GM12892 (cell line): ENCODE measurements around the gene CD3E.

Experiments used
- DNase-seq: peaks from one replicate; pipeline ENCODE4 v3.0.0; 2011; ENCODE audit not compliant: insufficient read length
- FAIRE-seq: peaks from 2 replicates; lab custom pipeline; 2011; peaks lifted over from hg19 to GRCh38; lab: Jason Lieb, UNC
- POLR2A ChIP-seq: IDR thresholded peaks from 2 replicates; pipeline ENCODE4 v1.6.1; 2011; ENCODE audit warnings: low read depth, low read length, control low read depth
- POLR2AphosphoS5 ChIP-seq: IDR thresholded peaks from 2 replicates; pipeline ENCODE4 v1.6.1; 2011; ENCODE audit warnings: low read depth, low read length, control low read depth
- TAF1 ChIP-seq: IDR thresholded peaks from 2 replicates; pipeline ENCODE4 v1.6.1; 2011; ENCODE audit warnings: low read depth, mild to moderate bottlenecking, control low read depth, low read length, borderline replicate concordance

Gene CD3E

DNA sequence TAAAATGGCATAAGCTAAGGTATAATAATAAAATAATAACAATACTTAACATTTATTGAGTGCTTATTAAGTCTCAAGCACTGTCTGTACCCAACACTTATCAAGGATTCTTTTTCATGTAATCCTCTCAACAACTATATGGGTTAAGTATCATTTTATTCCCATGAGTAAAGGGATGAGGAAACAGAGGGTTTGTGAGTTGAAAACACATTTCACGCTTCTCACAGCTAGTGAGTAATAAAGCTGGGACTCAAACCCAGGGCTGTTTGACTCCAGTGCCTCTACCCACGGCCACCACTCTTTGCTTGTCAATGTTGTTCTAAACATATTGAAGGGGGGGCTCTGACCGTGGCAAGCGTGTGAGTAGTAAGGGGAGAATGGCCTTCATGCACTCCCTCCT is 8.7 kb downstream of the CD3E start:
- TF ChIP-seq TAF1, result no peak
- no peak for TF ChIP-seq POLR2A
- no peak for TF ChIP-seq POLR2AphosphoS5
- FAIRE-seq (no peak), DNase-seq (no peak)

DNA sequence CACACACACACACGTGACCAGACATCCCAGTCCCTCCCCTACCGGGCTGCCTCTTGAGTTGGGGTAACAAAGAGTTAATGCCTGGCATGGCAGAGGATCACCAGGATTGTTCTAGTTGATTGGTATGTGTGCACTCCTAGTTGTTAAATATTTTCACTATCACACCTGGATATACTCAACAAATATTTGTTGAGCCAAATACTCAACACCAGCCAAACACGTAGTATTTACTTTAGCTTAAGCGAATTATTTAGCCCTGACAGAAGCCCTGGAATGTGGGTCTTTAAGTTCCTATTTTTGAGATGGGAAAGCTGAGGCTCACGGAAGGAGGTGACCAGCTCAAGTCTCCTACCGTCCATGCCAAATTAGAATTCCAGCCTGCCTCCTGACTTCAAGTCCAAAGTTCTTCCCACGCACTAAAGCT is 10.5 kb downstream of the CD3E start:
- no peak for TF ChIP-seq POLR2AphosphoS5
- TF ChIP-seq TAF1, result no peak
- no peak for TF ChIP-seq POLR2A
- FAIRE-seq (no peak), DNase-seq (no peak)

- FAIRE-seq (no peak), DNase-seq (no peak)
- TF ChIP-seq TAF1 (no peak), POLR2A (no peak), POLR2AphosphoS5 (no peak)
Measured at GRCh38 chr11:118318124-118318523, 13.6 kb downstream of the CD3E start.

- FAIRE-seq (no peak), DNase-seq (no peak)
- no peak for TF ChIP-seq POLR2AphosphoS5
- TF ChIP-seq TAF1, result no peak
- TF ChIP-seq POLR2A, result no peak
Measured at GRCh38 chr11:118318581-118319336, 14.2 kb downstream of the CD3E start.

DNA sequence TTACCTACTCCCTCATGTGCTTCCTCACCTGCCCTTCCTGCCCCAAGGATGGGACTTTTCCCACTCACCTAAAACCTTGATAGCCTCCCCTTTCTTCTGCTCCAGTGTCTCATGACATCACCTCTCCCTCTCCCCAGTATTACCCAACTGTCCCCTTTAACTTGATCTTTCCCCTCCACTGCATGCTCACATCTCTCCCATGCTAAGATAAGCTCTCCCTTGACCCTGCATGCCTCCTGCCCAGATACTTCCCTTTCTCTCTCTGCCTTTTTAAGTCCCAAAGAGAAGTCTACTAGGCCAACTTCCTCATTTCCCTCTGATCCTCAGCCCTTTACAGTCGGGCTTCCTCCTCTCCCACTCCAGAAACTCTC is 14.8 kb downstream of the CD3E start:
- DNase-seq, result no peak
- TF ChIP-seq POLR2AphosphoS5, result no peak
- no peak for TF ChIP-seq POLR2A
- no peak for TF ChIP-seq TAF1
- no peak for FAIRE-seq

DNA sequence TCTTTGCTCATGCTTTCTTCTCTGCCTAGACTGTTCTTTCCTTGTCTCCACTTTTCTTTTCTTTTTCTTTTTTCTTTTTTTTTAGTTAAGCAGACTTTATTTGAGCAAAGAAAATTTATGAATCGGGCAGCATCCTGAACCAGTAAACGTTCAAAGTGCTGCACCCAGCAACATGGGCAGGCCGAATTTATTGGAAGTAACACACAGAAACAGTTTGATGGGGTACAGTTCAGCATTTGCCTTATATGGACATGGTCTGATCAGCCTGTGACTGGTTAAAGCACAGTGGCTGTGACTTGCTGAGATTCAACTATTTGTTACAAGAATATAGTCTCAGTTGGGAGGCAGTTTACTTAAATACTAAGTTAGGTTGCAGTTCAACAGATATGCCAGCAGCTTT is 16.0 kb downstream of the CD3E start:
- no peak for TF ChIP-seq POLR2AphosphoS5
- no peak for TF ChIP-seq POLR2A
- no peak for TF ChIP-seq TAF1
- no peak for FAIRE-seq
- DNase-seq, result no peak

DNA sequence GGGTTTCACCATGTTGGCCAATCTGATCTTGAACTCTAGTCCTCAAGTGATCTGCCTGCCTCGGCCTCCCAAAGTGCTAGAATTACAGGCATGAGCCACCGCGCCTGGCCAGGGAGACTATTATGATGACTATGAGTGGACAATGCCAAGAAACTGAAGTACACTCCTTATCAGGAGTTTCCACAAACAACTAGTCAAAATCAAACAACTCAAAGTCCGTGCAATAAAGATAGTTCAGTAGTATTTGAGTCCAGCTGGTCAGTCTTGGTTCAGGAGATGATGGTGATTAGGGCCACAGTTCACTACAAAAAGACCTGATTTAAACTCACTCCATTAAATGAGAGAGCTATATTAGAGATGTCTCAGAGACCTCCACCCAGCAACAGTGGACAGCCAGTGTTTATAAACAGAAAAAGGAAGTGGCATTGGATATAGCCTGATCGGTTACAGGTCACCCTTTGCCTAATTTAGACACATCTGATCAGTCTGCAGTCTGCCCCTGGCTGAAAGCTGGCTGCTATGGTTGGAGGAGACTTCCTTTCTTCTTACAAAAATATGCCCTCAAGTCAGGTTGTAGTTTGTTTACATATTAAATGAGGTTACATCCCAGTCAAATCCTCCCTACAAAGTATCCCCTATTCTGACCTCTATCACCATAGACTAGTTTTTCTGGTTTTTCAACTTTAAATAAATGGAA is 17.0 kb downstream of the CD3E start:
- DNase-seq (no peak), FAIRE-seq (no peak)
- TF ChIP-seq POLR2AphosphoS5, result no peak
- TF ChIP-seq POLR2A, result no peak
- no peak for TF ChIP-seq TAF1

GRCh38 chr11:118322721-118323120 is 18.2 kb downstream of the CD3E start:
- DNase-seq (no peak), FAIRE-seq (no peak)
- TF ChIP-seq POLR2AphosphoS5 (no peak), POLR2A (no peak), TAF1 (no peak)

DNA sequence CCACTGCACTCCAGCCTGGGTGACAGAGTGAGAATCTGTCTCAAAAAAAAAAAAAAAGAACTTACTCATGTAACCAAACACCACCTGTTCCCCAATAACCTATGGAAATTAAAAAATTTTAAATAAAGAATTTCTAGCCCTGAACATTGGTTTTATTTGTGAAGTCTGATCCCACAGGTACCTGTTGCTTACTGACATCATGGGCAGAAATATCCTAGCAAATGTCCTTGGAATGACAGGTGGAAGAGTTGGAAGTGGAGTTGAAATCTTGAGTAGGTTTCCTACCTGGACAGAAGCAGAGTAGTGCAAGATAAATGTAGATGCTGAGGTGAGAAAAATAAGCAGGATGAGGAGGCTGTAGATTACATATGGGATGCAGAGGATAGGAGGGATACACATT is 20.8 kb downstream of the CD3E start:
- no peak for DNase-seq
- TF ChIP-seq TAF1 (no peak), POLR2A (no peak), POLR2AphosphoS5 (no peak)
- no peak for FAIRE-seq

- TF ChIP-seq TAF1 (no peak), POLR2AphosphoS5 (no peak), POLR2A (no peak)
- DNase-seq (no peak), FAIRE-seq (no peak)
Measured at GRCh38 chr11:118328745-118329144, 24.2 kb downstream of the CD3E start.

DNA sequence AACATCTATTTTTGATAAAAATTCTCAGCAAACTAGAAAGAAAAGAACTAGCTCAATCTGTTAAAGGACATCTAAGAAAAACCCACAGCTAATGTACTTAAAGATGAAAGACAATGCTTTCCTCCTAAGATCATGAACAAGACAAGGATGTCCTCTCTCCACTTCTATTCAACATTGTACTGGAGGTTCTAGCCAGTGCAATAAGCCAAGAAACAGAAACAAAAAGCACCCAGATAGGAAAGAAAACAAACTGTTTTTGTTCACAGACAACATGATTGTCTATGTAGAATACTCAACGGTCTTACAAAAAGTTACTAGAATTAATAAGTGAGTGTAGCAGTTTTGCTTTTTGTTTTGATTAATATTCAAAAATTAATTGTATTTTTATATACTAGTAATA is 30.2 kb downstream of the CD3E start:
- DNase-seq (no peak), FAIRE-seq (no peak)
- TF ChIP-seq TAF1, result no peak
- no peak for TF ChIP-seq POLR2A
- TF ChIP-seq POLR2AphosphoS5, result no peak

DNA sequence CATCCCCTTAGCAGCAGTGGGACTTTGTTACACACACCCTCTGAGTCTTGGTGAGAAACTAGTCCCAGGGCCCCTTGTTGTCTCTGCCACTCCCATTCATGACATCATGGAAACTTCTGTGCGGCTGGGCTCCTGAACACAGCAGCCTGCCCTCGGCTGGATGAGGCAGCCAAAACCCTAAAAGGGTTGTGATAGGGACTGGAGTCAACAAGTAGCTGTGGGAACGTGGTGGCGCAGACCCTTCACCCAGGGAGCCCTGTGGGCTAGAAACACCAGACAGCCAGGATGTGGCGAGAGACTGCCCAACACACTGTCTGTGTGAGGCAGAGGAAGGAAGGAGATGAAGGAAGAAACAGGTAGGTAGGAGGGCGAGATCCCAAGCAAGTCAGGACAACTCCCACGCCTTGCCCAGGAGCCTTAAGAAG is 34.1 kb downstream of the CD3E start:
- DNase-seq, result peak; percentile 26
- TF ChIP-seq TAF1 (no peak), POLR2AphosphoS5 (no peak), POLR2A (no peak)
- no peak for FAIRE-seq
